Cardiac fibroblast (primary cell): ENCODE data around the gene HSD17B10.
"Not testable (repeated sequence)": the region's sequence is repeated elsewhere in the genome, so short reads cannot be mapped to it uniquely, and the experiment has no call there.

Source experiments
- DNase-seq, 2 donors: peaks; one replicate each; pipeline versions ENCODE4 v3.0.0 to v3.0.0-alpha.2; 2010; ENCODE audit warnings: low read depth in 2 of 2
- H3K4me3 ChIP-seq, 2 donors: replicated peaks in 1 of 2; 1 replicate in 1 of 2; 2 replicates in 1 of 2; pipeline ENCODE4 v1.5.1; 2011; ENCODE audit warnings: low read depth in 2 of 2, low read length in 2 of 2, mild to moderate bottlenecking in 2 of 2, moderate library complexity in 1 of 2
- TF ChIP-seq, protein P1 (sequence below): IDR thresholded peaks from one replicate; pipeline ENCODE4 v1.5.1; 2011; ENCODE audit warnings: low read depth, mild to moderate bottlenecking, low read length, inconsistent platforms

The HSD17B10 gene

DNA sequence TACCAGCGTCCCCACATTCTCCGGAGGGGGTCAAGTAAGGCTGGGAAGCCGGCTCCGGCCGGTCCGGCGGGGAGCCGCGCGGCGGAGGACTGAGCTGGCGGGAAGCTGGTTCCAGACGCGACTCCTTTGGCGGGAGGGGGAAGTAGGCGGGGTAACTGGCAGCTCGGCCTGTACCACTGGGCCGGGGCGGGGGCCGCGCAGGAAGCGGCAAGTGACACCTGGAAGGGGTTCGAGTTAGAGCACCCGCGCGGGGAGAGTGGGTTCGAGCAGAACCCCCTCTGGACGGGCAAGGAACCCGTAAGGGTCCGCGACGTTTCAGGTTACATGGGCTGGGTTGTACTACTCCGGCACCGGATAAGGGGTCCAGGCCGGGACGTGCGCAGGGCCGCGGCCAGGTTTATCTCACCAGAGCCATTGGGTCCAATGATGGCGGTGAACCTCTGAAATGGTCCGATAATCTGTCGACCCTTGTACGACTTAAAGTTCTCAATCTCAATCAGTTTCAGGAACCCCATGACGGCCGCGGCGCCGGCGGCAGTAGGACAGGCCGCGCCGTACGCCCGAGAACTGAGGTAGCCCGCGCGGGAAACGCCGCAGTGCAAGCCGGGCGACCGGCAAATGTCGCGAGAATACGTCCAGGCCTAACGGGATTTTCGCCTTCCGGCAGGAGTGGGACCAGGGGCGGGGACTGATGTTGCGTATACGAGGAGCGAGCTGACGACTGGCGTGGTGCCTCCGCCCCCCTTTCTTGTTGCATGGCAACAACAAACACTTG lies 11.9 kb downstream of the HSD17B10 start, which contains the start of gene SMC1A:
SMC1A (minus strand) TSS at position 569 of the 775 bp plus-strand sequence; CDS start at position 515, 54 bp downstream.
- TF ChIP-seq, protein P1, sequence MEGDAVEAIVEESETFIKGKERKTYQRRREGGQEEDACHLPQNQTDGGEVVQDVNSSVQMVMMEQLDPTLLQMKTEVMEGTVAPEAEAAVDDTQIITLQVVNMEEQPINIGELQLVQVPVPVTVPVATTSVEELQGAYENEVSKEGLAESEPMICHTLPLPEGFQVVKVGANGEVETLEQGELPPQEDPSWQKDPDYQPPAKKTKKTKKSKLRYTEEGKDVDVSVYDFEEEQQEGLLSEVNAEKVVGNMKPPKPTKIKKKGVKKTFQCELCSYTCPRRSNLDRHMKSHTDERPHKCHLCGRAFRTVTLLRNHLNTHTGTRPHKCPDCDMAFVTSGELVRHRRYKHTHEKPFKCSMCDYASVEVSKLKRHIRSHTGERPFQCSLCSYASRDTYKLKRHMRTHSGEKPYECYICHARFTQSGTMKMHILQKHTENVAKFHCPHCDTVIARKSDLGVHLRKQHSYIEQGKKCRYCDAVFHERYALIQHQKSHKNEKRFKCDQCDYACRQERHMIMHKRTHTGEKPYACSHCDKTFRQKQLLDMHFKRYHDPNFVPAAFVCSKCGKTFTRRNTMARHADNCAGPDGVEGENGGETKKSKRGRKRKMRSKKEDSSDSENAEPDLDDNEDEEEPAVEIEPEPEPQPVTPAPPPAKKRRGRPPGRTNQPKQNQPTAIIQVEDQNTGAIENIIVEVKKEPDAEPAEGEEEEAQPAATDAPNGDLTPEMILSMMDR = no peak
- peak; percentile 96 to 98 for DNase-seq
- H3K4me3 ChIP-seq = peak within 1 kb of the TSS; percentile 64 to 70

DNA sequence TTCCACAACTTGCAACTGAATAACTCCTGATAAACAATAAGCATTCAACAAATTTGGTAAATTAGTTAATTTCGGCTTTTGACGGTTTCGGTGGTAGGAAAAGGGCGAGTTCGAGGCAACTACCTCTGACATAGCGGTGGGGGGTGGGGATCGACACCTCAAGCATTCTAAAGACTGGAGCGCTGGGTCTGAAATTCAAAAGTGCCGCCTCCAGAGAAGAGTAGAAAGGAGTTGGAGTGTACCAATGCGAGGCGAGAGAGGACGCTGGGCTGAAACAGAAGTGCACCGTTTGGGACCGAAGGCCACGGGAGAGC lies 12.4 kb downstream of the HSD17B10 start:
- DNase-seq = no peak

DNA sequence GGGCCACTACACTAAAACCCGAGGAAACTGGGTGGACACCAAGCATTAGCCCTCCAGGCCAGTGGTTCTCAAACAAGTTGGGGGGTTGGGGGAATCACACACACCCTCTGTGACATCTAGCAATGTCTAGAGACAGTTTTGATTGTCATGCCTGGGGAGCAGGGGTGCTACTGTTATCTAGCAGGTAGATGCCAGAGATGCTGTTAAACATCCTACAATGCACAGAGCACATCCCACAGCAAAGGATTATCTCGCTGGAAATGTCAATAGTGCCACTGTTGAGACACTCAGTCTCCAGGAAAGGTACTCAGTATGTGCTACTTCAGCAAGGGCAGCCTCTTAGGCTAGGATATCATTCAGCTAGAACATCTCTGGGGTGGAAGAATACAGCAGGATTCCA lies 13.0 kb downstream of the HSD17B10 start:
- TF ChIP-seq, protein P1 = no peak
- peak overlapping the region; percentile 64 to 70 for H3K4me3 ChIP-seq
- DNase-seq = no peak

More for the DNA sequence above, 12.4 kb downstream of the HSD17B10 start:
- TF ChIP-seq, protein P1 = no peak
- H3K4me3 ChIP-seq = peak overlapping the region; percentile 64 to 70

DNA sequence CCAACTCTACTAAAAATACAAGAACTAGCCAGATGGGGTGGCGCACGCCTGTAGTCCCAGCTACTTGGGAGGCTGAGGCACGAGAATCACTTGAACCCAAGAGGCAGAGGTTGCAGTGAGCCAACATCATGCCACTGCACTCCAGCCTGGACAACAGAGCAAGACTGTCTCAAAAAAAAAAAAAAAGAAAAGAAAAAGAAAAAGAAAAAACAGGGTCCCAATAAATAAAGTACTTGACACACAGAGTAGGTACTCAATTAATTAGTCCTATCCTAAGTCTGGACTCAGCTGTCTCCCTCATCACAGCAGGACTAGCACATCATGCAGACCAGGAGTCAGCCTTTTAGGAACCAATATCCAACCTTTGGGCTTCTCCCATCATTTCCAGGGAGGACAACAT lies 13.8 kb downstream of the HSD17B10 start:
- DNase-seq, H3K4me3 ChIP-seq: not testable (repeated sequence)

DNA sequence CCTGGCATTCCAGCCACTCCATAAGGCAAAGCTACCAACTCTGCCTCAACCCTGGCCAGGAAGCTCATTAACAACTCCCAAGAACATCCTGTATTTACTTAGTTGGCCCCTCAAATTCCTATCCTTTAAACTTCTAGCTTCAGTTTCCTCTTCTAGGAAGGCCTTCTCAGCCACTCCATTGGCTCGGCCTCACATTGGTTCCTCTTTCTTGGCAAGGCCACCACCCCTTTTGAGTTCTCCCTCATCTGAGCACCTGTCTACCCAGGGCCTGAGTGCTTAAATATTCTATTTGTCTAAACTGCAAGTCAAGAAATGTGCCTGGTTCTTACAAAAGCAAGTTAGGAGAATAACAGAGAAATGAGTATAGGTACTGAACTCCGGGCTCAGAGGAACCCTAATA lies 21.7 kb downstream of the HSD17B10 start:
- no peak overlapping the region for H3K4me3 ChIP-seq
- DNase-seq = no peak
- TF ChIP-seq, protein P1 = no peak

DNA sequence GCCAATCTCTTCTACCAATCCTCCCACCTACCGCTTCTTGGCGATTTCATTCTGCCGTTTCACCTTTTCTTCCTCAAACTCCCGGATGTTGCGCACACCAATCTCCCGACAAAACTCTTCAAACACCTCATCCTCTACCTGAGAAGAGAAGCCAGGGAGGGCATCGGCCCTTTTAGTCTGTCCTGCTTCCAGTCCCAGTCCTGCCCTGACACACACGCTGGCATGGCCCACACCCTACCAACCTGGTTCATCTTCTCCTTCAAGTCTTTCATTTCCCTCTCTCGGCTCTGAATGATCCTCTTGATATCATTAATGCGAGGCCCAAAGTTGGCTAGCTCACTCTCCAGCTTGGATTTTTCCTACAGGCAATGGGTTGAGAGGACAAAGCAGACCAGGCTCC lies 30.6 kb downstream of the HSD17B10 start:
- no peak overlapping the region for H3K4me3 ChIP-seq
- TF ChIP-seq, protein P1 = no peak
- no peak for DNase-seq

DNA sequence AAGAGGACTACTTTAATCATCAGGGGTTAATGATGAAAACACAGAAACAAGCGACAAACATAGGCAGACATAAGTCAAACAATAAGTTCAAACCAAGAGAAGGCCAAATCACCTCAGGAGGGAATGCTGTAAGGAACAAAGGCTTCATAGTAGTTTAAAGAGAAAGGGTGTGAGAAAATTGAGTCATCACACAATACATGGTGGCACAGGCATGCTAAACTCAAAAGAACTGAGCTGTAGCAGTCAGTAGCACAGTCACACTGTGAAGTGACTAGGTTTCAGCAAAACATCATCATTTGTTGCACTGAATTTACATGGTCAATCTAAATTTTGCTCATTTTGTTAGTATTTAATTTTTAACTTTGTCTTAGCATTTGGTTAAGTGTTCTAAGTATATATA lies 36.0 kb downstream of the HSD17B10 start:
- no peak overlapping the region for H3K4me3 ChIP-seq
- TF ChIP-seq, protein P1 = no peak
- no peak for DNase-seq
